Hippocampal formation (tissue), 2 donors: ENCODE measurements around the gene PTTG1IP.
"Not testable (repeated sequence)": the region's sequence is repeated elsewhere in the genome, so short reads cannot be mapped to it uniquely, and the experiment has no call there.

ENCODE experiments used
- DNase-seq, 2 donors: peaks; one replicate each; lab custom pipeline; 2025; lab: John Stamatoyannopoulos, UW

The PTTG1IP gene

DNA sequence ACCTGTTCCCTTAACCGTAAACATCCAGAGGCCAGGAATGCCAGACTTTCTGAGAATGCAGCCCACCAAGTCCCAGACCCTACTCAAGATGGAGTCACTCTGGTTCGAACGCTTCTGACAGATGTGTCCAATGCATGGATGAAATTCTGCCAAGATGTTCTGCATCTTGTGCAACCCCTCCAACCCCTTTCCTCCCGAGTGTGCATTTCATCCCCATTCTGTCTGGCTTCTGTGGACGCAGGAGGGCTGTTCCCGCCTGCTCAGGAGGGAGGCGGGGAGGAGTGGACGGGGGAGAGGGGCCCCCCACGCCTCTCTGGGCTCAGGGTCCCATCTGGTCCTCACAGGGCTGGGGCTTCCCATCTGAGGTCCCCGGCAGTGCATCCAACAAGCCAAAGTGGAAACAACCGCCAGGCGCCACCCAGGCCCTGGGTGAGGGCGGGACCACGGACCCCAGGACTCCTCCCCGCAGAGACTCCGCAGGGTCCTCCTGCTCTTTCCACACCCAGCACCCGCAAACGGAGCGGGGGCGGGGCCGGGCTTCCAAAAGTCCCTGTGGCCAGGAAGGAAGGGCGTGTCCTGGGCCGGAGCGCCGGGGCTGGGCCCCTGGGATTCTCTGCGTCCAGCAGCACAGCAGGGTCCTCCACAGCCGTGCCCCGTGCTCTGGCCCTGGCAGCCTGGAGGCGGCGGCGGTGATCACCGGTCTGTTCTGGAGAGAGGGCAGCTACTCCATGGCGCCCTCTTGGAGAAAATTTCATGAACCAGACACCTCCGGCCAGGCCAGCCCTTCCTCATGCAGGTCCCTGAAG lies 27.9 kb downstream of the PTTG1IP start:
- DNase-seq: peak in 1 of 2 donors; percentile 29

DNA sequence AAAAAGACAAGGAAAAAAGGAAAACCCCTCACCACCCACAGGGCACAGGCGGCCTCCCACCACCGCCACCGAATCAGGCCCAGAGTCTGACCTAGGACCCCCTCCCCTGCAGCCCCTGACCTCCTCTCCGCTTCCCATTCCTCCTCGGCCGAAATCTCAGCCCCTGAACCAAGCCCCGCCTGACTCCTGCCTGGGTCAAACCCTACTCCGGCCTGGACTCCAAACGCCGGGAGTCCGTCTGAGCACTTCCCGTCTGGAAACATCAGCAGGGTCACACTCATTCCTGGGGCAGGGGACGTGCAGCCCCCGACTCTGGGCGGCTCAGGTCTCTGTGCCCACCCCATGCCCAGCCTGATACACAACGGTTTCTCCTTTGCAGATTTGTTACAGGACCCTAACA lies 29.2 kb downstream of the PTTG1IP start:
- no peak for DNase-seq

DNA sequence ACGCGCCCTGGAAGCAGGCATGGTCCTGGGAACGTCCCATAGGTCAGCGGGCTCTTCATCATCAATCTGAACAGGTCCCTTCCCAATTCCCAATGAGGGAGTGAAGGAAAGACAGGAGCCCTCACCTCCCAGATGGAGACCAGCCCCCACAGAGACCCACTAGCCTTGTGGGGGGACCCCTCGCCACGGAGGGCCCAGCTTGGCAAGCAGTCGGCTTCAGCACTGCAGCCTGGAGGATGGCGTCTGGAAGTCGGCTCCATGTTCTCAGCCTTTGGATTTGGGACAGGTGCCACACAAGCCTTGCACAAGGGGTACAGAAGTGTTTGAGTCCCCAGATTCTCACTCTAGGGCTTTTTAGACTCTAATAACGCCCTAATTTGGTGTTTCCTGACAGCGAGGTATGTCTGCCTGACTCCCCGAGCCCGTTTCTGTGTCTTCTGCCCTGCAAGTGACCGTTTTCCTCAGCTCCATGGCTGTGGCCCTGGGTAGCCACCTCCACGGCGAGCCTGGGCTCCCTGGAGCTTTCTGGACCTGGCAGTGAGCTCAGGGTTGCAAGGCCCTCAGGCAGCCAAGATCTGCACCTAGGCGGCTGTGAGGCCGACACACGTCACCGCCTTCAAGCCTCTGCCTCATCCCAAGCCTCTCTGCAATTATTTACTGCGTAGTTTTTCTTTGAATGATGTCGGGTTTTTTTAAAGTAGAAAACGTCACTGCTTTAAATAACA lies 30.6 kb downstream of the PTTG1IP start:
- DNase-seq: no peak

DNA sequence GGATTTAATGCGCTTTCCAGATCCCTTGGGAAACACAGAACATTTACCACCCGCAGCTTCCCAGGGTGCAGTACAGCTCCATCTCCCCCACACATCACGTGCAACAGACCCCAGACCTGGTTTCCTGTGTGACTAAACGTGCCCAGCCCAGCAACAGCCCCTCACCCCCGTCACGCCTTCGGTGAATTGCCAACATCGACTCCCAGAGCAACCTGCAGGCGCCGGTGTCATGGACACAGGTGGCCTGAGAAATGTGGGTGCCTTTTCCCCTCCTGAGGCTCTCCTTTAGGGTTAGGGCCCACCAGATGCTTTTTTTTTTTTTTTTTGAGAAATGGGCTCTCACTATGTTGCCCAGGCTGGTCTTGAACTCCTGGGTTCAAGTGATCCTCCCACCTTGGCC lies 31.4 kb downstream of the PTTG1IP start:
- DNase-seq: no peak

DNA sequence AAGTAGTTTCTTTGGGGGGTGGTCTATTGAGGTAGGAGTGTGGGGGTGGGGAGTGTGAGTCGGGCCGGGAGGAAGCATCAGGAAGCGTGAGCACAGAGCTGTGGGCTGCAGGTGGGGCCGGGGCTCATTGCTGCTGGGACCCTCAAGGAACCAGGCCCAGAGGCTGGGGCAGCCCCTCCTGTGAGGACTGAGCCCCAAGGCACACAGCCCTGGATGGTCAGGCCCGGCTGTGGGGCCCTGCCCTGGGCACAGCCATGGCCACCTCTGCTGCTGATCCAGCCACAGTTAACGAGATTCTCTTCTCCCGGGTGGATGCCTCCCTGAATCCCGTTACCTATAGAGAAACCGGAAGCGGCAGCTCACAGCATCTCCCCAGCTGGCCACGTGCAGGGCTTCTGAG lies 32.7 kb downstream of the PTTG1IP start:
- DNase-seq: no peak

DNA sequence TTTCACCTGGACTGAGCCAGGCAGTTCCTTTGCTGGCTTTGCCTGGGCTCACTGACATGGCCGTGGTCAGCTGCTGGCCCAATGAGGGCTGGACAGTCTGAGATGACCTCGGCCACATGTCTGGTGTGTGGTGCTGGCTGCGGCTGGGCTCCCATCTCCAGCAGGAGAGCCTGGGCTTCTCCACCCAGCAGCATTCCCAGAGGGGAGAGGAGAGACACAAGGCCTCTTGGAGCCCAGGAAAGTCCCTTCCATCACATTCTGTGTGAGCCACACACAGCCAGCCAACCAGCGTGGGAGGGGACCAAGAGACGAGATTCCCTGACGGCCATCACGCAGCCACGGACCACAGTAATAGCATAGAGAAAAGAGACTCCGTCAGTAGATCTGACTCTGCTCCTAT lies 34.5 kb downstream of the PTTG1IP start:
- DNase-seq: no peak

DNA sequence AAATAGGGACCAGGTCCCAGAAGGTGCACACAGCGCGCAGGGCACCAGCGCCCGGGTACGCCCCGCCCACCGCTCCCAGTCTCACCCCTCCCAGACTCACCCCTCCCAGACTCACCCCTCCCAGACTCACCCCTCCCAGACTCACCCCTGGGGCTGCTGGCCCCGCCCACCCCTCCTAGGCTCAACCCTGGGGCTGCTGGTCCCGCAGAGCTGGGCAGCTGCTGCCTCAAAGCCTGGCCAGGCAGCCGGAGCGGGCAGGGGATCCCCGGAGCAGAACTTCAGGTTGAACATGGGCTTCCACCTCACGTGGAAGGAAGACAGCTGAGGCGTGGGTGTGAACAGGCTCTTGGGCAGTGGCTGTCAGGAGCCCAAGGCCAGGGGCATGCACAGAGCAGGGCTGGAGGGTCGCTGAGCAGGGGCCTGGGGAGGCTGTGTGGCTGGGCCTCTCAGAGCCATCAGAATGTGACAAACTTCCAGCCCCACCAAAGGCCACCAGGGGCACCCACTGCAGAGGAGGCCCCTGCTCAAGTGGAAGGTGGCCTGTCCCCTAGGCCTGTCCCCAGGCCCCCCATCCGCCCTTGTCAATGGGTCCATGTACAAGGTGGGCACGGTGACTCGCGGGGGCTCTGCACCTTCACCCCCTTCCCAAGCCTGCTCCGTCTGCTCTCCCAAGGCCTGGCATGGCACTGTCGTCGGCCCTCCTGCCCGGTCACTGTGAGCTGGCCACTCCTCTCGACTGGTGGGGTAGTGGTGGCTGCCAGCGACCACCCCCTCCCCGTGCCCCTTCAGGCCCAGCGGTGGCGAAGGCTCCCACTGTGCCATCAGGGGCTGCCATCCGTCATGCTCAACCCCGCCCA lies 35.2 kb downstream of the PTTG1IP start:
- no peak for DNase-seq

DNA sequence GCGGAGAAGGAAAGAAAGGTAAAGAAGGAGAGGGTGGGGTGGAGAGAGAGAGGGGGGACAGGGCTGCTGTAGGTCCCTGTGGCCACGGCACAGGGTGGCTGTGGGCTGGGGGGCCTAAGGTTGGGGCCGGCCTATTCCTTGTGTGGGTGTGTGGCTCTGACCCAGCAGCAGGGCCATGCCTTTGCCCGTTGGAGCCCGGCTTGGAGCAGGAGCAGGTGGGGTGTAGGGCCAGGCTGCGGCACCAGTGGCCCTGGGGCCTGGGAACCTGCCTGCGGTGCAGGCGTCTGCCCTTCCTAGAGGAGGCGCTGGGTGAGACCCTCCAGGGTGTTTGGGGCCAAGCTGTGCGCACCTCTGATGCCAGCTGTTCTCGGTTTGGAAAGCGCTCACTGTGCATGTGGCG lies 36.0 kb downstream of the PTTG1IP start:
- no peak for DNase-seq

DNA sequence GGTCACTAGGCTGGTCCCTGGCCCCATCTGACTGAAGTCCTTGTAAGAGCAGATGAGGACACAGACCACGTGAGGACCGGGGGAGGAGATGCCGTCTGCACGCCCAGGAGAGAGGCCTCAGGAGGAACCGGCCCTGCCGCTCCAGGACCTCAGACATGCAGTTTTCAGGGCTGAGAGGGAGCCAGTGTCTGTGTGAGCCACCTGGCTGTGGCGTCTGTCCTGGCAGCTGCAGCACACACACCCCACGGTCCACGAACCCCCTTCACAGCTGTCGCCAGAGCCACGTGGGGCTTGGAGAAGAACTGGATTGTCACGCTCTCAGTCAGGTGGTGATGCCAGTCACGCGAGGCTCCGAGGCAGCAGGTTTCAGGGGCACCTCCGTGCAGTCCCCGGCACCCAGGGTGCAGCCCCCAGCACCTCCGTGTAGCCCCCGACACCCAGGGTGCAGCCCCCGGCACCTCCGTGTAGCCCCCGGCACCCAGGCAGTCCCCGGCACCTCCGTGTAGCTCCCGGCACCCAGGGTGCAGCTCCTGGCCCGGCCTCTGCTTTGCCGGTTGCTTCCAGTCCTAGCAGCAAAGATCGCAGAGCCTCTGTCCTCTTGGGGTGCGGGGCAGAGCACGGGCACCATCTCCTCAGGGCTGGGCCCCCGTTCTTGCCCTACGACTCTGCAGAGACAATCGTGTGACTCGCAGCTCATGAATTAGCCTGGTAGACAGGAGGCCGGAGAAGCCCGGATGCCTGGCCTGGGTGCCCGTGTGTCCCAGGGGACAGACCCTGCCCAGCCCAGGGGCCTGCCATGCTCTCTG lies 36.6 kb downstream of the PTTG1IP start:
- DNase-seq: no peak

DNA sequence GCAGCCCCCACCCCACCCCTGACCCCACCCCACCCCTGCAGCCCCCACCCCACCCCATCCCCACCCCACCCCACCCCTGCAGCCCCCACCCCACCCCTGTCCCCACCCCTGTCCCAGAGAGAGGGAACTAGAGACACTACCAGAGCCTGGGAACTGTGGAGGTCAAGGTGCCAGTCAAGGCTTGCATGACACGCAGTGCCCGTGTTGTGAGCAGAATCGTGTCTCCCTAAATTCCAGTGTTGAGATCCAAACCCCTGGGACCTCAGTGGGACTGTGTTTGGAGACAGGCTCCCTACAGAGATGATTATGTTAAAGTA lies 37.2 kb downstream of the PTTG1IP start:
- no peak for DNase-seq

DNA sequence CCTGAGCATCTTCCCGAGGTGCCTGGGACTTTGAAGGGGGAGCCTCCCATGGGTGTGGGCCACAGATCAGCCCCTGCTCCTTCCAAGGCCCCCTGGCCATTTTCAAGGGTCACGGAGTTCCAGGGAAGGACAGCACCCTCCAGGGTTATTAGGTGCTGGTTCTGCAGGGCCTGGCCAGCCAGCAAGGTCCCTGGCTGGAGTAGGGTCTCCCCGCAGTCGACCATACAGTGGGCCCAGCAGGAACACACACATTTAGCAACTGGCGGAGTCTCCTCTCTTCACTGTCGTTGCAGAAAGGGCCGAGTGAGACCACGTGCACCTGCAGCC lies 37.9 kb downstream of the PTTG1IP start:
- DNase-seq: no peak

DNA sequence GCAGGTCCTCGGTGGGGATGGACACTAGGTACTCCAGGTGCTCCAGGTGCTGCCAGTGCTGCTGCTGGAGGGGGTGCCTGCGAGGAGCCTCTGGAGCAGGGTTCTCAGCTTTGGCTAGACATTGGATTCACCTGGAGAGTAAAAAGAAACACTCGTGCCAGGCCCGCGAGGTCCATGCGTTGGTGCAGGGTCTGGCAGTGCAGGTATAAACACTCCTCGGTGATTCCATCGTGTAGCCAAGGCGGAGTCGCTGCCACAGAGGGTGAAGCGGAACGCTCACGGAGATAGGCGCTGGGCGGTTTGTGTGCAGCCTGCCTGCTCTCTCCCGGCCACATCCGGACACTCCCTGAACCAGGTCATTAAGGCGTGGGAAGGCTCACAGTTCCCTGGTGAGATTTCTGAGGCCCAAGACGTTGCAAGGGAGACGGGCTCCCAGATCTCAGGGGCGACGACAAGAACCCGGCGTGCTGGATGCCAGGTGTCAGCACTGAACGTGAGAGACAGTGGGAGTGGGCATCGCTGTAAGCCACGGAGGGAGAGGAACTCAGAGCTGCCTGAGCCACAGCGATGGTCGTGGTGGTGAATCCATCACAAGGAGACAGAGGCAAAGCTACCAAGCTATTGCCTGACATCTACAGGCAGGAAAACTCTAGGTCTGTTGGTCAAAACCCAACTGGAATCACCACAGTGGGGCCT lies 38.4 kb downstream of the PTTG1IP start:
- DNase-seq: no peak

DNA sequence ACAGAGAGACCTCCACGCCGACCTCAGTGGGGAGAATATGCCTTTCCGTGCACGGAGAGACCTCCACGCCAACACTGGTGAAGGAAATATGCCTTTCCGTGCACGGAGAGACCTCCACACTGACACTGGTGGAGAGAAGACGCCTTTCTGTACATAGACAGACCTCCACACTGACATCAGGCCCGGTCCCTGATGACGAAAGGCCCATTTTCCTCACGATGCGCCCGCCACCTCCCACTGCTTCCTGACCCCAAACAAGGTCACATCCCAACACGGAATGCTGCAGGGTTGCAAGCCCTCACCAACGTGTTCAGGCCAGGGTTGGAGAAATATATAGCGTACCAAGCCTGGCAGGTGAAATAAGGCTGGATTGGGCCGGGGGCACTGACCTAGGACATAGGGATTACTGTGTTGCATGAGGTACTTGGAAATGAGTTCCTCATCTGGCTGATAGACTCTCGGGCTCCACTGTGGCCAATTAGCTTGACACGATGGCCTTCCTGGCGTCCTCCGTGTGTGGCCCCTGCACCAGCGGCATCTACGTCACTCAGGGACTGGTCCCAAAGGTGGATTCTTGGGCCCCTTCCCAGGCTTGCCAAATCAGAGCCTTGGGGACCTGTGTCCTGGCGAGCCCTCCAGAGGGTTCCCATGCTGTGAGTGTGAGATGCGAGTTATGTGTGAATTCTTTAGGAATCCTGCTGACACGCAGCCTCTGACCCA lies 39.1 kb downstream of the PTTG1IP start:
- no peak for DNase-seq

DNA sequence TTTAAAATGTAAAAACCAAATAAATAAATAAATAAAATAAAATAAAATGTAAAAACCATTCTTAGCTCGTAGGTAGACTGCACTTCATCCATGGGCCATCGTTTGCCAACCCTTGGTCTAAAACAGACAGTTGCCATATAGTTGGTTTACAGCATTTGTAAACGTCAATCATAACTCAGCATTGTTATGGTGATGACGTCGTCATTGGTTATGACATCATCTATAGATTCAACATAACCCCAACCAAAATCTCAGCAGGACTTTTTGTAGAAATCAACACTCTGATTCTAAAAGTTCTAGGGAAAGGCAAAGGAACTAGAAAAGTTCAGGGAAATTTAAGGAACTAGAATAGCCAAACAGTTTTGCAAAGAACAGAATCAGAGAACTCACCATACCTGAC lies 39.8 kb downstream of the PTTG1IP start:
- DNase-seq: no peak

DNA sequence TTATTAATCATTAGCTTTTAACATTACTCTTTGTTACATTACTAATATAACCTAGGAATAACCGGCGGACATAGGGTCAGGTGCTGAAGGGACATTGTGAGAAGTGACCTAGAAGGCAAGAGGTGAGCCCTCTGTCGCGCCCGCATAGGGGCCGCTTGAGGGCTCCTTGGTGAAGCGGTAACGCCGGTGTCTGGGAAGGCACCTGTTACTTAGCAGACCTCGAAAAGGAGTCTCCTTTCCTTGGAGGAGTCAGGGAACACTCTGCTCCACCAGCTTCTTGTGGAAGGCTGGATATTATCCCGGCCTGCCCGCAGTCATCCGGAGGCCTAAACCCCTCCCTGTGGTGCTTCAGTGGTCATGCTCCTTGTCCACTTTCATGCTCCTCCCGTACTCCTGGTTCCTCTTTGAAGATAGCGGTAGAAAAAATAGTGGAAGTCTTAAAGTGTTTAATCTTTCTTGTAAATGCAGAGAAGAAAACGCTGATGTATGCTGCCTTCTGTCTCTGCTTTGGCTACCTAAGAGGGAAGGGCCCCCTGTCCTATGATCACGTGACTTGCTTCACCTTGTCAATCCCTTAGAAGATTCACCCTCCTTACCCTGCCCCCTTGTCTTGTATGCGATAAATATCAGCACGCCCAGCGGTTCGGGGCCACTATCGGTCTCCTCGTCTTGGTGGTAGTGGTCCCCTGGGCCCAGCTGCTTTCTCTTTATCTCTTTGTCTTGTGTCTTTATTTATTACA lies 40.8 kb downstream of the PTTG1IP start:
- not testable (repeated sequence) for DNase-seq

DNA sequence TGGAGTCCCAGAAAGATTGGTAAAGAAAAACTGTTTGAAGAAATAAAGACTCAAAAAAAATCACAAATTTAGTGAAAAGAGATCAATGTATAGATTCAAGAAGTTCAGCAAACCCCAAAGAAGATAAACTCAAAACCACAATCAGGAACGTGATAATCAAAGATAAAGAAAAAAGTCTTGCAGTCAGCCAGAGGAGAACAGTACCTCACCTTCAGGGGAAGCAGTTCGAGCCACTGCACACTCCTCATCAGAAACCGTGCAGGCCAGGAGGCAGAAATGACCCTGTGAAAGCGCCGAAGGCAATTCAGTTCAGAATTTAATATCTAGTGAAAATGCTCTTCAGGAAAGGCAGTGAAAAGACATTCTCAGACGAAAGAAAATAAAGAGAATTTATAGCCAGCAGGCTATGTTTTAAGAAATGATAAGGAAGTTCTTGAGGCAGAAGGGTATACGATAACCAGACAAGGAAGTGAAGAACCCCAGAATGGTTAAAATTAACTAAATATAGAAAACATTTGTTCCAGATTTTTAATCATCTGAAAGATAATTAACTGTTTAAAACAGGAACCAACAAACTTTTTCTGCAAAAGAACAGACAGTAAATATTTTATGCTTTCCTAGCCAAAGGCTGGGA lies 42.1 kb downstream of the PTTG1IP start:
- no peak for DNase-seq

DNA sequence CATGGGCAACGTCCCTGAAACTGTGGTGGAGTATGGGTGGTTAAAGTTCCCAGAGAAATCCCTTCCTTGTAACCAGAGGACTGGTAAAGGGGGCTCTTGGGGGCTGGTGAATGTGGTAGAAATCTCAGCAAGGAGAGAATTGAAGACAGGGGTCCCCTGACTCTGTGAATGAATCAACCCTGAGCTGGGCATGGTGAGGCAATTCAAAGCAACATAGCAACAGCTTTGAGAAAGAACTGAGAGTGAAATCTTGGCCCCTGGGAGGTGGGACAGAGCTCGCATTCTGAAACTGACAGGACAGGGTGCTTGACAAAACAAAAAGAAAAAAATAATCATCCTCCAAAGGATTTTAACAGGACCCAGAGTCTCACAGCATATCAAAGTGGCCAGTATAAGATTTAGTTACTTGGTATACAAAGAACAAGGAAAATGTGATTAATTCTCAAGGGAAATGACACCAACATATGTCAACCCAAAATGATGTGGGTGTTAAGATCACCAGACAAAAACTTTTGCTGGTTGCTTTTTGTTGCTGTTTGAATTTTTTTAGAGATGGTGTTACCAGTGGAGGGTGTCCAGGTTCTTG lies 43.9 kb downstream of the PTTG1IP start:
- no peak for DNase-seq

DNA sequence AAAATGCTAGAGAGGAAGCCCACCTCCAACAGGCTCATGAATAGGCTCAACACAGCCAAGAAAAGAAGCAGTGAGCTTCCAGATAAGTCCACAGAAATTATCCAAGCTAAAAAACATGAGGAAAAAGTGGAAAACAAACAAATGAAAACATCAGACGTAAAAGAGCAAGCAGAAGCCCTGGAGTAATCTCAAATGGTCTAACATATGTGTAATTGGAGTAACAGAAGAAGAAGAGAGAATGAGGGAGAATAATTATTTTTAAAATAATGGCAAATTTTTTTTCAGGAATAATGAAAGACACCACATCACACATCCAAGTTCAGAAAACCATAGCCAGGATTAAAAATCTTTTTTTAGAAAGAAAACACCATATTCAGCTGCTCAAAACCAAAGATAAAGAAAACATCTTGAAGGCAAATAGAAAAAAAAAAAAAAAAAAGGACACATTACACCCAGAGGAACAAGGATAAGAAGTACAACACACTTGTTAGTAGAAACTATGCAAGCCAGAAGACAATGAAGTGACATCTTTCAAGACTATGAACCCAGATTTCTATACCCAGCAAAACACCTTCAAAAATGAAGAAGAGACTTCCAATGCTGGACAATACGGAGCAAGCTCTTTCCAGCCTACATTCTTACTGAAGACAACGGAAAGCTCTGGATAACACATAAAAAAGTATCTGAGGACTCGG lies 45.0 kb downstream of the PTTG1IP start:
- no peak for DNase-seq
